Right atrium auricular region (tissue), 2 donors: Measurements from ENCODE around the gene TMEM187. TPM values are rescaled to one million over a fixed set of nuclear protein-coding genes. Genes with fewer than 3 reads are reported as not detected.

ENCODE experiments used
- DNase-seq: peaks from one replicate; pipeline ENCODE4 v3.0.0-alpha.2; 2019; ENCODE audit warnings: low spot score
- H3K27ac ChIP-seq, 2 donors: fragments of 200-600 bp; sonication (generic); 1 replicate in 1 of 2; 2 replicates in 1 of 2; pipeline ENCODE4 v1.5.1; 2016 to 2019
- H3K27me3 ChIP-seq, 2 donors: fragments of 200-600 bp; sonication (generic); one replicate each; pipeline versions ENCODE4 v1.5.1 to v1.6.0; 2017 to 2019
- H3K36me3 ChIP-seq: fragments of 200-600 bp; sonication (generic); one replicate; pipeline ENCODE4 v1.5.1; 2016
- H3K4me1 ChIP-seq, 2 donors: fragments of 200-600 bp; sonication (generic); one replicate each; pipeline versions ENCODE4 v1.5.1 to v1.6.0; 2017 to 2019
- H3K4me3 ChIP-seq, 2 donors: fragments of 200-600 bp; sonication (generic); 1 replicate in 1 of 2; 2 replicates in 1 of 2; pipeline ENCODE4 v1.5.1; 2017 to 2019; ENCODE audit warnings: mild to moderate bottlenecking in 1 of 2, moderate library complexity in 1 of 2
- H3K9me3 ChIP-seq, 2 donors: fragments of 200-600 bp; sonication (generic); one replicate each; pipeline ENCODE4 v1.5.1; 2019
- CTCF ChIP-seq, 2 donors: fragments of 200-600 bp; sonication (generic); IDR thresholded peaks; one replicate each; pipeline ENCODE4 v1.5.1; 2019; ENCODE audit warnings: antibody characterized with exemption in 2 of 2
- total RNA-seq, 2 donors: library from RNA; depleted of rRNA; stranded (reverse); fragments of >200 nt; gene quantifications; one replicate each; pipeline ENCODE4 v1.1.0, GENCODE V29; 2016

TMEM187 gene
- total RNA-seq, 2 donors from 2014 or later, result 4.7 to 6.4 TPM

- no peak overlapping the region for H3K27ac ChIP-seq
- H3K27me3 ChIP-seq, result no peaks in the 10 kb centered on the region
- no peaks in the 10 kb centered on the region for H3K36me3 ChIP-seq
- H3K4me3 ChIP-seq, result no peak overlapping the region
- no peaks in the 10 kb centered on the region for H3K4me1 ChIP-seq
- H3K9me3 ChIP-seq, result no peaks in the 10 kb centered on the region
- DNase-seq, result no peak
- TF ChIP-seq CTCF (IDR thresholded peaks at IDR 0.05), result no peak
Measured at GRCh38 chrX:153981771-153982533, 9.4 kb downstream of the TMEM187 start.

- no peaks in the 10 kb centered on the region for H3K27me3 ChIP-seq
- no peak for DNase-seq
- no peaks in the 10 kb centered on the region for H3K9me3 ChIP-seq
- no peak overlapping the region for H3K4me3 ChIP-seq
- H3K36me3 ChIP-seq, result no peaks in the 10 kb centered on the region
- TF ChIP-seq CTCF (IDR thresholded peaks at IDR 0.05), result no peak
- H3K27ac ChIP-seq, result no peak overlapping the region
- no peaks in the 10 kb centered on the region for H3K4me1 ChIP-seq
Measured at GRCh38 chrX:153983321-153983801, 10.8 kb downstream of the TMEM187 start.

GRCh38 chrX:153984351-153985178 lies 12.0 kb downstream of the TMEM187 start:
- Histone ChIP-seq H3K4me3 (no peak overlapping the region), H3K27me3 (no peaks in the 10 kb centered on the region), H3K4me1 (no peaks in the 10 kb centered on the region)

GRCh38 chrX:153988493-153988892 lies 15.9 kb downstream of the TMEM187 start:
- no peak for TF ChIP-seq CTCF (IDR thresholded peaks at IDR 0.05)
- no peak overlapping the region for H3K27ac ChIP-seq

More at GRCh38 chrX:153984351-153985178, 12.0 kb downstream of the TMEM187 start:
- DNase-seq, result no peak
- Histone ChIP-seq H3K36me3 (no peaks in the 10 kb centered on the region), H3K27ac (no peak overlapping the region), H3K9me3 (no peaks in the 10 kb centered on the region)
- no peak for TF ChIP-seq CTCF (IDR thresholded peaks at IDR 0.05)

GRCh38 chrX:153989973-153990655 lies 17.6 kb downstream of the TMEM187 start:
- Histone ChIP-seq H3K4me1 (no peaks in the 10 kb centered on the region), H3K27ac (no peak overlapping the region), H3K4me3 (no peak overlapping the region), H3K9me3 (no peaks in the 10 kb centered on the region), H3K36me3 (no peaks in the 10 kb centered on the region), H3K27me3 (no peaks in the 10 kb centered on the region)
- TF ChIP-seq CTCF (IDR thresholded peaks at IDR 0.05), result no peak
- DNase-seq, result no peak

More at GRCh38 chrX:153988493-153988892, 15.9 kb downstream of the TMEM187 start:
- Histone ChIP-seq H3K27me3 (no peaks in the 10 kb centered on the region), H3K4me1 (no peaks in the 10 kb centered on the region), H3K9me3 (no peaks in the 10 kb centered on the region), H3K4me3 (no peak overlapping the region), H3K36me3 (no peaks in the 10 kb centered on the region)
- no peak for DNase-seq
